AG10803 (cell line): Measurements from ENCODE around the gene PRKD3.

Experiments used
- DNase-seq: peaks from one replicate; pipeline ENCODE4 v3.0.0; 2010; ENCODE audit warnings: low read depth
- H3K4me3 ChIP-seq: 2 replicates; pipeline ENCODE4 v1.5.1; 2011; ENCODE audit warnings: mild to moderate bottlenecking, low read length, control low read depth
- TF ChIP-seq, protein P1 (sequence below): conservative IDR thresholded peaks from 2 replicates; pipeline ENCODE4 v1.5.1; 2011; ENCODE audit warnings: mild to moderate bottlenecking, low read length, control low read depth, inconsistent platforms

The PRKD3 gene

DNA sequence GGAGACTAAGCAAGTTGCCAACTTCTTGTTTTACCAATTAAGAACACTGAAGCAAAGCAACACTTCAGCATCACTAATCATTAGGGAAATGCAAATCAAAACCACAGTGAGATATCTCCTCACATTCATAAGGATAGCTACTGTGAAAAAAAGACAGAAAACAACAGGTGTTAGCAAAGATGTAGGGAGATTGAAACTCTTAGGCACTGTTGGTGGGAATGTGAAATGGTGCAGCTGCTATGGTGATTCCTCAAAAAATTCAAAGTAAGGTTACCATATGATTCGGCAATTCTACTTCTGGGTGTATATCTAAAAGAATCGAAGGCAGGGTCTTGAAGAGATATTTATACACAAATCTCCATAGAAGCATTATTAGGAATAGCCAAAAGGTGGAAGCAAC is 8.6 kb upstream of the PRKD3 start:
- TF ChIP-seq, protein P1, sequence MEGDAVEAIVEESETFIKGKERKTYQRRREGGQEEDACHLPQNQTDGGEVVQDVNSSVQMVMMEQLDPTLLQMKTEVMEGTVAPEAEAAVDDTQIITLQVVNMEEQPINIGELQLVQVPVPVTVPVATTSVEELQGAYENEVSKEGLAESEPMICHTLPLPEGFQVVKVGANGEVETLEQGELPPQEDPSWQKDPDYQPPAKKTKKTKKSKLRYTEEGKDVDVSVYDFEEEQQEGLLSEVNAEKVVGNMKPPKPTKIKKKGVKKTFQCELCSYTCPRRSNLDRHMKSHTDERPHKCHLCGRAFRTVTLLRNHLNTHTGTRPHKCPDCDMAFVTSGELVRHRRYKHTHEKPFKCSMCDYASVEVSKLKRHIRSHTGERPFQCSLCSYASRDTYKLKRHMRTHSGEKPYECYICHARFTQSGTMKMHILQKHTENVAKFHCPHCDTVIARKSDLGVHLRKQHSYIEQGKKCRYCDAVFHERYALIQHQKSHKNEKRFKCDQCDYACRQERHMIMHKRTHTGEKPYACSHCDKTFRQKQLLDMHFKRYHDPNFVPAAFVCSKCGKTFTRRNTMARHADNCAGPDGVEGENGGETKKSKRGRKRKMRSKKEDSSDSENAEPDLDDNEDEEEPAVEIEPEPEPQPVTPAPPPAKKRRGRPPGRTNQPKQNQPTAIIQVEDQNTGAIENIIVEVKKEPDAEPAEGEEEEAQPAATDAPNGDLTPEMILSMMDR: no peak
- no peak overlapping the region for H3K4me3 ChIP-seq
- no peak for DNase-seq

DNA sequence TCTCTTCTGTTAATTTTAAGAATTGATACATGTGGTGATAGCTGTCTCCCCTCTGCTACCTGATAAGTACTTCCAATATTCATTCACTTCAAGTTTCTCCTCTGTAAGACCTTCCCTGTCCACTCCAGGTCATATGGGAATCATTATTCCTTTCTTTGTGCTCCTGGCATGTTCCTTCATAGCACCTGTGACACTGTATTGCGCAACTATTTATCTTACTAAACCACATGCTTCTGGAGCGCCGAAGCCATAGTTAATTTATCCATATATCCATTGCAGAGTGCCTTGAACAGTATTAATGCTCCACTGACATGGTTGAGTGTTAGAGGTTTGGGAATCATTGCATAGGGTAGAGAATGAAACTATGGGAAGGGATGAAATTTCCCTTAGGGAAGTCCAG is 7.9 kb upstream of the PRKD3 start:
- TF ChIP-seq, protein P1: no peak
- no peak overlapping the region for H3K4me3 ChIP-seq
- DNase-seq: no peak

DNA sequence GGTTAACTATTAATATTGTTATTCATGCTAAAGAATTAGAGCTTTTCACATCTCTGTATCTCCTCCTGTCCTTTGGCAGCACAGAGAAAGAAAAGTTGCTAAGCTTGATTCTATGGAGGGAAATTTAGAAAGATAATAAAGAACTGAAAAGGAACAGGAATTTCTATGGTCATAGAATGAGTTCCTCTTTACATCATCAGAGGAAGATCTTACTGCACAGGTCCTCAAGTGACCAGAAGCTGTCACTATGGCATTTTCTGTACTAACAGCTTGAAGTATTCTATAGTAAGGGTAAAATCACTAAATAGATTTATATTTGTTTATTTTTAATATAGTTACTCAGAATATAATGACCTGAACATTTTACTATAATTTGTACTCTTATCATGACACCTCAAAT is 6.0 kb upstream of the PRKD3 start:
- DNase-seq: no peak
- TF ChIP-seq, protein P1: no peak

DNA sequence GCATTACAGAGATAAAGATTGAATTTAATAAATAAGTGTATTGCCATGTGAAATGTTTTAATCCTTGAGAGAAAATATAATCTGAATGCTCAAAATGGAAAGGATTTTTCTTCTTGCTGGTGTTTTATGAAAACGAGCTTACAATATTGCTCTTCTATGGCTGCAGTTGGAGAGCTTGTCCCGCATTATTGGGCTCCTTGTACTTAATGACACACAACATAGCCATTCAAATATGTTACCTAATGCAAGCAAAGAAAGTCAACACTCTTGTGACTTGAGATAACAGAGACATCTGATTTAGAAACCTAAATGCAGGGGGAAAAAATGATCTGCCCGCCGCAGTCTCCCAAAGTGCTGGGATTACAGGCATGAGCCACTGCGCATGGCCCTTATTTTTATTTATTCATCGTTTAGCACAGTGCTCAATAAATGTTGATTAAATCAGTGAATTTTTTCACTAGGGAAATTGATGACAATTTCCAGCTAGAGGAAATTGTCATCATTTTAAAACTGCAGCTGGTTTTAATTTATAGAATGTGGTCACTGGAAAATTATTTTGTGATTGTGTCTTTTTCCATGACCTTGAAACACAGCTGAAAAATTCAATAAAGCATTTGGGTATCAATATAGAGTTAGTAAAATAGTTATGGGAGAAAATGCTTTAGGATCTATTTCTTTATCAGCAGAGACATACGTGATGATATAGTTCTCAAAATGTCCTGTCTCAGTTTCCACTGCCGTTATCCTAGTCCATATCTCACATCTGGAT is 2.4 kb upstream of the PRKD3 start:
- DNase-seq: no peak
- TF ChIP-seq, protein P1: no peak
- H3K4me3 ChIP-seq: peak overlapping the region; percentile 35; the same call in 1 of the 2 replicates

More for the DNA sequence above, 6.0 kb upstream of the PRKD3 start:
- H3K4me3 ChIP-seq: no peak overlapping the region

DNA sequence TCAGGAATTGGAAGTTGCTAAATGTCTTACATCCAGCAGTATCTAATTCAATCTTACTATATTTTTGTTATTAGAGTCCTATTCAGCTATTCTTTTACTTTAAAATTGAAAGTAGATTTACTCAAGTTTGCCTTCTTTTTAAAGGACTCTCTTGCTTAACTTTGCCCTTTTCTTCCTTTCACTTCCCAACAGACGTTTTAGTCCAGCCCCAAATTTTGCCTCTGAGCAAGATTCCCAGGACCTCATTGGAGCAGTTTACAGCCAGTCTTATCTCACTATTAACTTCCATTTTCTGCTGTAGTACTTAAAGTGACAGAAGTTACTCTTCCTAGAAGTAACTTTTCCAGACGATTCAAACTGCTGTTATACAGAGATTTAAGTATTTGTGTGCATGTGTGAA is 1.7 kb upstream of the PRKD3 start:
- DNase-seq: peak; percentile 86
- H3K4me3 ChIP-seq: peak overlapping the region; percentile 35
- TF ChIP-seq, protein P1: no peak

DNA sequence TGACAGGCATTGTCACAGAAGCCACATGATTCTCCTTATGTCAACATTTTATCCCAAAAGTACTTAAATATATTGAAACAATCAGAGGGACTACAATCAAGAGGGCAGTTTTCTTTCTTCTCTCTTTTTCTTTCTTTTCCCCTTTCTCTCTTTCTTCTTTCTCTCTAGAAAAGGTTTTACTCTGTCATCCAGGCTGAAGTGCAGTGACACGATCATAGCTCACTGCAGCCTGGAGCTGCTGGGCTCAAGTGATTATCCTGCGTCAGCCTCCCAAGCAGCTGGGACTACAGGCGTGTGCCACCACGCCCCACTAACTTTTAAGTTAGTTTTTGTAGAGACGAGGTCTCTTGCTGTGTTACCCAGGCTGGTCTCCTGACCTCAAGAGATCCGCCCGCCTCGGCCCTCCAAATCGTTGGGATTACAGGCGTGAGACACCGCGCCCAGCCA is 1.0 kb upstream of the PRKD3 start:
- peak overlapping the region; percentile 83 for H3K4me3 ChIP-seq
- no peak for DNase-seq
- TF ChIP-seq, protein P1: no peak

DNA sequence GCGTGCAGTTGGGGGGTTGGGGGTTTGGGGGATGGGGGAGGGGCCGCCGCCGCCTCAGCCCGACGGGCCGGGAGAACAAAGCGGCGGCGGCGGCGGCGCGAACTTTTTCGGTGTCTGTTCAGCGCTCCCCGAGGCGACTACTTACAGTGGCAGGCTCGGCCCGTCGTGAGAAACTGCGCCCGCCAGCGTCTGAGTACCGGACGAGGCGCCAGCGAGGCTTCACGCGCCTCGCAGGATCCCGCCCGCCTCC is 172 bp downstream of the PRKD3 start:
- TF ChIP-seq, protein P1: no peak
- peak; percentile 73 for DNase-seq

More for the DNA sequence above, 172 bp downstream of the PRKD3 start:
- peak overlapping the region; percentile 83 for H3K4me3 ChIP-seq
